NB4 (cell line): ENCODE data around the gene SLC29A3.

Experiments used
- MAX ChIP-seq: IDR thresholded peaks from 2 replicates; pipeline ENCODE4 v1.6.1; 2011; ENCODE audit warnings: low read depth, low read length
- POLR2A ChIP-seq: IDR thresholded peaks from 2 replicates; pipeline ENCODE4 v1.6.1; 2011; ENCODE audit warnings: mild to moderate bottlenecking; ENCODE audit not compliant: insufficient read length; ENCODE audit errors: extremely low read depth
- TF ChIP-seq, protein P1 (sequence below): IDR thresholded peaks from one replicate; pipeline ENCODE4 v1.5.1; 2012; ENCODE audit warnings: low read depth, low read length

GRCh38 chr10:71342573-71343391, 23.7 kb downstream of the SLC29A3 start:
- no peak for TF ChIP-seq MAX
- TF ChIP-seq, protein P1, sequence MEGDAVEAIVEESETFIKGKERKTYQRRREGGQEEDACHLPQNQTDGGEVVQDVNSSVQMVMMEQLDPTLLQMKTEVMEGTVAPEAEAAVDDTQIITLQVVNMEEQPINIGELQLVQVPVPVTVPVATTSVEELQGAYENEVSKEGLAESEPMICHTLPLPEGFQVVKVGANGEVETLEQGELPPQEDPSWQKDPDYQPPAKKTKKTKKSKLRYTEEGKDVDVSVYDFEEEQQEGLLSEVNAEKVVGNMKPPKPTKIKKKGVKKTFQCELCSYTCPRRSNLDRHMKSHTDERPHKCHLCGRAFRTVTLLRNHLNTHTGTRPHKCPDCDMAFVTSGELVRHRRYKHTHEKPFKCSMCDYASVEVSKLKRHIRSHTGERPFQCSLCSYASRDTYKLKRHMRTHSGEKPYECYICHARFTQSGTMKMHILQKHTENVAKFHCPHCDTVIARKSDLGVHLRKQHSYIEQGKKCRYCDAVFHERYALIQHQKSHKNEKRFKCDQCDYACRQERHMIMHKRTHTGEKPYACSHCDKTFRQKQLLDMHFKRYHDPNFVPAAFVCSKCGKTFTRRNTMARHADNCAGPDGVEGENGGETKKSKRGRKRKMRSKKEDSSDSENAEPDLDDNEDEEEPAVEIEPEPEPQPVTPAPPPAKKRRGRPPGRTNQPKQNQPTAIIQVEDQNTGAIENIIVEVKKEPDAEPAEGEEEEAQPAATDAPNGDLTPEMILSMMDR = no peak
- no peak for TF ChIP-seq POLR2A
